ENCODE results near the gene CLPTM1L.

The CLPTM1L gene

GRCh38 chr5:1270933-1271914 lies 73.7 kb downstream of the CLPTM1L start:
- DNase-seq = no peak

DNA sequence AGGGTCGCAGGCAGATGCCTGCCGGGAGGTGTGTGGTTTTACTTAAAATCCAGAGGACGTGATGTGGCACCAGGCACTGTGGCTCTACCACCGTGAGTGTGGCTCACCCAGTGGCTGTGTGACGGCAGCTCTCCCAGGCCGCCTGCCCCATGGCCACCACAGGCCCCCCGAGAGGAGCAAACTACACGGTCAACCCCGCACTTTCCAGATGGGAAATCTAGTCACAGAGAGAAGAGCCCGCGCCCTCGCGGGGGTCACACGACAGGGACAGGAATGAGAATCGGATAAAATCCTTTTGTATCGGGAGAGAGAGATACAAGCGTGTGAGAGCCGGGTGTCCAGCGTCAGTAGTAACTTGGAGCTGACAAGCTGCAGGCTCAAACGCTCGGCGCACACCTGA lies 74.5 kb downstream of the CLPTM1L start:
- no peak for DNase-seq

DNA sequence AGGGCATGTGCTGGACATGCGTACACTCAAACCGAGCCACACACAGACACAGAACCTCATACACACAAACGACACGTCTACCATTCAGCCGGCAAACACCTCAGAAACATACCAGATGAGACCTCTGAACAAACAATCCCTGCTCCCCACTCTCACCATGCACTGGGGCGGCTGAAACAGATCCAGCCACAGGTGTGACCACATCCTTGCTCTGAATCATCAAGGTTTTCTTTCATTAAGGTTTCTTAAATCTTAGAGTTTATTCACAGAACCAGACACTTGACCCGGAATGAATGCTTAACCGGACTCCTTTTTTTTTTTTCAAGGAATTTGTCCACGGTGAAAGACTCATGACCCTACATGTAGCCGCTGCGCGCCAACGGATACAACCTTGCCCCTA lies 76.2 kb downstream of the CLPTM1L start:
- no peak for DNase-seq

GRCh38 chr5:1268056-1268455 lies 76.8 kb downstream of the CLPTM1L start:
- no peak for DNase-seq

Measured in NCI-H1092 treated with DMSO at 0.1 percent for 48 hours (cell line).